ENCODE measurements around the gene TICAM2. TPM values are rescaled to one million over a fixed set of nuclear protein-coding genes. Genes with fewer than 3 reads are reported as not detected.

The TICAM2 gene
- total RNA-seq, 1 experiment from 2014 or later = 2.1 TPM

DNA sequence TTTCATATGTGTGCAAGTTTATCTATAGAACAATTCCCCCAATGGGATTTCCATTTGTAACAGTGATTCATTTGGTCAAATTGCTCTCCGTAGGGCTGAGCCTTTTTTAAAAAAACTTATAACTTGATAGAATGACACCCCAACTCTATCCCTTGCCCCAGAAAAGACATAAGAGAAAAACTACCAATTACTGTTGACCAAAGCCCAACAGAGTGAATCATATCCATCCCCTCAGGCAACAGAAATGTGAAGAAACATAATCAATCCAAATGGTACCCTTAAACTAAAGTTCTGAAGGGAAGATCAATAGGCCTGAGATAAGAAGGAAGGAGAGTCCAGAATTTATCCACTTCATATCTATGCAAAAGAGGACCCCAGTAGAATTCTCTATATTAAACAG is 17.8 kb downstream of the TICAM2 start:
- Mint-ChIP-seq H3K36me3 (ENCODE audit: insufficient read depth, unreplicated experiment) (no peaks in the 10 kb centered on the region), H3K27me3 (ENCODE audit: unreplicated experiment) (no peaks in the 10 kb centered on the region), H3K4me3 (ENCODE audit: low read depth, unreplicated experiment) (no peak overlapping the region), H3K27ac (ENCODE audit: unreplicated experiment) (no peak overlapping the region), H3K9me3 (ENCODE audit: low read depth, unreplicated experiment) (no peaks in the 10 kb centered on the region), H3K4me1 (ENCODE audit: low read depth, unreplicated experiment) (no peaks in the 10 kb centered on the region)
- TF ChIP-seq, protein P1, sequence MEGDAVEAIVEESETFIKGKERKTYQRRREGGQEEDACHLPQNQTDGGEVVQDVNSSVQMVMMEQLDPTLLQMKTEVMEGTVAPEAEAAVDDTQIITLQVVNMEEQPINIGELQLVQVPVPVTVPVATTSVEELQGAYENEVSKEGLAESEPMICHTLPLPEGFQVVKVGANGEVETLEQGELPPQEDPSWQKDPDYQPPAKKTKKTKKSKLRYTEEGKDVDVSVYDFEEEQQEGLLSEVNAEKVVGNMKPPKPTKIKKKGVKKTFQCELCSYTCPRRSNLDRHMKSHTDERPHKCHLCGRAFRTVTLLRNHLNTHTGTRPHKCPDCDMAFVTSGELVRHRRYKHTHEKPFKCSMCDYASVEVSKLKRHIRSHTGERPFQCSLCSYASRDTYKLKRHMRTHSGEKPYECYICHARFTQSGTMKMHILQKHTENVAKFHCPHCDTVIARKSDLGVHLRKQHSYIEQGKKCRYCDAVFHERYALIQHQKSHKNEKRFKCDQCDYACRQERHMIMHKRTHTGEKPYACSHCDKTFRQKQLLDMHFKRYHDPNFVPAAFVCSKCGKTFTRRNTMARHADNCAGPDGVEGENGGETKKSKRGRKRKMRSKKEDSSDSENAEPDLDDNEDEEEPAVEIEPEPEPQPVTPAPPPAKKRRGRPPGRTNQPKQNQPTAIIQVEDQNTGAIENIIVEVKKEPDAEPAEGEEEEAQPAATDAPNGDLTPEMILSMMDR (IDR thresholded peaks at IDR 0.05; ENCODE audit: unreplicated experiment) = no peak
- intact Hi-C loops (cut with micrococcal nuclease; ENCODE audit: unreplicated experiment) = no loop called here
- BruUV-seq (replicated peaks) = no TSS peak
- CTCF ChIA-PET = no interaction called here
- DNase-seq = no peak

DNA sequence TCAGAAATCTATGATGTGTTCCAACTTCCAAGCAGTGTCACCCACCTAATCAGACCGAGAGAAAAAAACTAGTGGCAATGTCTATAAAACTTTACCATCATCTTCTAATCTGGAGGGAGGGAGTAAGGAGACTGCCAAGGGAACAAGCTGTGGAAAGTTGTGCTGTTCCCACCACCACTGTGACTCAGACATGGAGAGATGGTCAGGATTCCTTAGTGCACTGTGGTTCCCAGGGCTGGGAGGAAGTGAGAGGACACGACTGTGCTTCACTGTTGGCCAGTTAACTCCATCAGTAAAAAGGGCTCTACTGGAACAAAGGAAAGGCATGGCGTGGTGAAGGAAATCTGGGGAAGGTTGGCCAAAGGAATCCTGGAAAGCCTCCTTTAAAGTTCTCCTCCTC is 18.8 kb downstream of the TICAM2 start:
- intact Hi-C loops (cut with micrococcal nuclease; ENCODE audit: unreplicated experiment) = no loop called here
- BruUV-seq (replicated peaks) = no TSS peak
- H3K9me3 Mint-ChIP-seq (ENCODE audit: low read depth, unreplicated experiment) = no peaks in the 10 kb centered on the region
- no peaks in the 10 kb centered on the region for H3K4me1 Mint-ChIP-seq (ENCODE audit: low read depth, unreplicated experiment)
- no peaks in the 10 kb centered on the region for H3K27me3 Mint-ChIP-seq (ENCODE audit: unreplicated experiment)
- H3K27ac Mint-ChIP-seq (ENCODE audit: unreplicated experiment) = no peak overlapping the region
- no peak overlapping the region for H3K4me3 Mint-ChIP-seq (ENCODE audit: low read depth, unreplicated experiment)
- no peak for DNase-seq
- CTCF ChIA-PET = no interaction called here
- no peaks in the 10 kb centered on the region for H3K36me3 Mint-ChIP-seq (ENCODE audit: insufficient read depth, unreplicated experiment)
- TF ChIP-seq, protein P1 (IDR thresholded peaks at IDR 0.05; ENCODE audit: unreplicated experiment) = no peak

- intact Hi-C loops (cut with micrococcal nuclease; ENCODE audit: unreplicated experiment) = no loop called here
- Mint-ChIP-seq H3K36me3 (ENCODE audit: insufficient read depth, unreplicated experiment) (no peaks in the 10 kb centered on the region), H3K4me1 (ENCODE audit: low read depth, unreplicated experiment) (peaks cover 5% of the 10 kb centered on the region), H3K9me3 (ENCODE audit: low read depth, unreplicated experiment) (peaks cover 4% of the 10 kb centered on the region), H3K27me3 (ENCODE audit: unreplicated experiment) (no peaks in the 10 kb centered on the region), H3K4me3 (ENCODE audit: low read depth, unreplicated experiment) (no peak overlapping the region), H3K27ac (ENCODE audit: unreplicated experiment) (no peak overlapping the region)
- BruUV-seq (replicated peaks) = no TSS peak
- DNase-seq = no peak
- CTCF ChIA-PET = no interaction called here
- TF ChIP-seq, protein P1 (IDR thresholded peaks at IDR 0.05; ENCODE audit: unreplicated experiment) = no peak
Observed at GRCh38 chr5:115580941-115581340, 21.3 kb downstream of the TICAM2 start.

DNA sequence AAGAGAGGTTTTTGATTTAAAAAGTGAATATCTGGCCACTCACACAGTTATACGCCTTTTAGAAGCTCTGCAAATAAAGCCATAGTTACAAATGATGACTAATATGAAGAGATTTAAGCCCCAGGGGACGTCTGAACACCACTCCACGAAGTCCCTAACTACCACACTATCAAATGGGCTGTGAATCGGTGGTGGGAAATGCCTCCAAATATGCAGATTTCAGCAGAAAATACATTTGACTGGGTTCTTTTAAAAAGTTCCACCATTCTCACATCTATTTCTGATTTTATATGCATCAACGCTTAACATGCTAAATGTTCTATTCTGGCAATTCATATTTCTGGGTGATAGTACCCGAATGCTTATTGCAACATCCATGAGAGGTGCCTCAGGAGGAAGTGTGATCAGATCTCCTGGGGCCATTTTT is 22.5 kb downstream of the TICAM2 start:
- CTCF ChIA-PET = no interaction called here
- Mint-ChIP-seq H3K9me3 (ENCODE audit: low read depth, unreplicated experiment) (peaks cover 4% of the 10 kb centered on the region), H3K36me3 (ENCODE audit: insufficient read depth, unreplicated experiment) (no peaks in the 10 kb centered on the region), H3K4me3 (ENCODE audit: low read depth, unreplicated experiment) (no peak overlapping the region), H3K27me3 (ENCODE audit: unreplicated experiment) (no peaks in the 10 kb centered on the region), H3K27ac (ENCODE audit: unreplicated experiment) (no peak overlapping the region), H3K4me1 (ENCODE audit: low read depth, unreplicated experiment) (peaks cover 13% of the 10 kb centered on the region)
- TF ChIP-seq, protein P1 (IDR thresholded peaks at IDR 0.05; ENCODE audit: unreplicated experiment) = no peak
- intact Hi-C loops (cut with micrococcal nuclease; ENCODE audit: unreplicated experiment) = no loop called here
- DNase-seq = no peak
- BruUV-seq (replicated peaks) = no TSS peak
